Cardiac muscle cell (in vitro differentiated cells and primary cell): ENCODE results near the gene GOLGA6D. TPM values are rescaled to one million over a fixed set of nuclear protein-coding genes. Genes with fewer than 3 reads are reported as not detected.
"Not testable (repeated sequence)": the region's sequence is repeated elsewhere in the genome, so short reads cannot be mapped to it uniquely, and the experiment has no call there.

Source experiments
- DNase-seq, 2 donors: peaks; one replicate each; pipeline versions ENCODE4 v3.0.0 to v3.0.0-alpha.2; 2010 to 2017; ENCODE audit warnings: low read depth in 1 of 2, low spot score in 1 of 2
- H3K27ac ChIP-seq: fragments of 200-600 bp; sonication (generic); 2 replicates; pipeline ENCODE4 v1.5.1; 2016
- H3K27me3 ChIP-seq: fragments of 200-600 bp; sonication (generic); 2 replicates; pipeline ENCODE4 v1.6.0; 2016; ENCODE audit warnings: control low read depth
- H3K36me3 ChIP-seq: fragments of 200-600 bp; sonication (generic); 2 replicates; pipeline ENCODE4 v1.5.1; 2016; ENCODE audit warnings: control low read depth
- H3K4me1 ChIP-seq: fragments of 200-600 bp; sonication (generic); 2 replicates; pipeline ENCODE4 v1.8.1; 2017; ENCODE audit warnings: low read depth, mild to moderate bottlenecking, mixed run types
- H3K4me3 ChIP-seq: fragments of 200-600 bp; sonication (generic); 2 replicates; pipeline ENCODE4 v1.5.1; 2016; ENCODE audit warnings: mild to moderate bottlenecking
- H3K9me3 ChIP-seq: fragments of 200-600 bp; sonication (generic); 2 replicates; pipeline ENCODE4 v1.5.1; 2017; ENCODE audit warnings: low read depth, mild to moderate bottlenecking, control low read depth
- polyA plus RNA-seq: library from polyadenylated mRNA; unstranded; fragments of >200 nt; fragmentation: Nextera tagmentation; extraction: Ambion mirVana; gene quantifications from 2 replicates; pipeline ENCODE4 v1.2.1, GENCODE V29; 2016
- total RNA-seq: library from RNA; depleted of rRNA; stranded (reverse); fragments of >200 nt; gene quantifications from 2 replicates; pipeline ENCODE4 v1.2.3, GENCODE V29; 2016
- TF ChIP-seq, protein P1 (sequence below): IDR thresholded peaks from 2 replicates; pipeline ENCODE4 v1.5.1; 2012; ENCODE audit warnings: low read depth, mild to moderate bottlenecking, low read length

GOLGA6D gene
- total and polyA plus RNA-seq, 2 experiments from 2014 or later: 0.06 TPM; not detected in 1

DNA sequence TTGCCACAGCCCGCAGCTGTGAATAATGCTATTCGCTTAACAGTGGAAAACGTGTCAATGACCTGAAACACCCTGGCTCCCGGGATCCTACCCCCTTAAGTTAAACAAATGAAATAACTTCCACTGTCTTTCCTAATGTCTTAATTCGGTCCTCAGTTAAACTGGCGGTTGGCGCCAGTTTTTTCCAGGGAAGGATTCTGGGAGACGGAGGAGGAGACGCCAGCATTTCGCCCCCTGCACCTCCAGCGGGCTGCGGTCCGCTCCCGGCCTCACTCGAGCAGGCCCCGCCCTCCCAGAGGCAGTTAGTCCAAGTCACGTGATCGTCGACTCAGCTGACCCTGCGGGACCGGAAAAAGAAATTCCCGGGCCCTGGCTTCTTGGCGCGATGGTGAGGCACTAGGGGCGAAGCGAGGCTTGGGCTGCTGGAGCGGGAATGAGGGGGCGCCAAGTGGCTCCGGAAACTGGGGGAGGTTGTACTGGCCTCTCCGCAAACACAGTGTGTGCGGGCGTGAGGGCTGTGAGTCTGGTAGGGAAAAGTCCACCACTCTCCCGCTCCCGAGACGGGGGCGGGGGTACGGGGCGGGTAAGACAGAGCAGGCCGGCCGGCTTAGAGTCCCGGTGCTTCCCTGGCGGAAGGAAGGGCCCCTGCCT, 53.2 kb downstream of the GOLGA6D start, which contains the start of gene COMMD4:
COMMD4 (plus strand) TSS at position 359 of the 651 bp plus-strand sequence; CDS start at position 386, 27 bp downstream.
- Histone ChIP-seq H3K36me3 (no peaks in the 10 kb centered on the region), H3K9me3 (no peaks in the 10 kb centered on the region), H3K4me3 (peak within 1 kb of the TSS; percentile 88), H3K27me3 (no peaks in the 10 kb centered on the region), H3K27ac (peak within 1 kb of the TSS; percentile 49), H3K4me1 (no peaks in the 10 kb centered on the region)
- TF ChIP-seq, protein P1, sequence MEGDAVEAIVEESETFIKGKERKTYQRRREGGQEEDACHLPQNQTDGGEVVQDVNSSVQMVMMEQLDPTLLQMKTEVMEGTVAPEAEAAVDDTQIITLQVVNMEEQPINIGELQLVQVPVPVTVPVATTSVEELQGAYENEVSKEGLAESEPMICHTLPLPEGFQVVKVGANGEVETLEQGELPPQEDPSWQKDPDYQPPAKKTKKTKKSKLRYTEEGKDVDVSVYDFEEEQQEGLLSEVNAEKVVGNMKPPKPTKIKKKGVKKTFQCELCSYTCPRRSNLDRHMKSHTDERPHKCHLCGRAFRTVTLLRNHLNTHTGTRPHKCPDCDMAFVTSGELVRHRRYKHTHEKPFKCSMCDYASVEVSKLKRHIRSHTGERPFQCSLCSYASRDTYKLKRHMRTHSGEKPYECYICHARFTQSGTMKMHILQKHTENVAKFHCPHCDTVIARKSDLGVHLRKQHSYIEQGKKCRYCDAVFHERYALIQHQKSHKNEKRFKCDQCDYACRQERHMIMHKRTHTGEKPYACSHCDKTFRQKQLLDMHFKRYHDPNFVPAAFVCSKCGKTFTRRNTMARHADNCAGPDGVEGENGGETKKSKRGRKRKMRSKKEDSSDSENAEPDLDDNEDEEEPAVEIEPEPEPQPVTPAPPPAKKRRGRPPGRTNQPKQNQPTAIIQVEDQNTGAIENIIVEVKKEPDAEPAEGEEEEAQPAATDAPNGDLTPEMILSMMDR: no peak
- DNase-seq: peak; percentile 96 to 97

DNA sequence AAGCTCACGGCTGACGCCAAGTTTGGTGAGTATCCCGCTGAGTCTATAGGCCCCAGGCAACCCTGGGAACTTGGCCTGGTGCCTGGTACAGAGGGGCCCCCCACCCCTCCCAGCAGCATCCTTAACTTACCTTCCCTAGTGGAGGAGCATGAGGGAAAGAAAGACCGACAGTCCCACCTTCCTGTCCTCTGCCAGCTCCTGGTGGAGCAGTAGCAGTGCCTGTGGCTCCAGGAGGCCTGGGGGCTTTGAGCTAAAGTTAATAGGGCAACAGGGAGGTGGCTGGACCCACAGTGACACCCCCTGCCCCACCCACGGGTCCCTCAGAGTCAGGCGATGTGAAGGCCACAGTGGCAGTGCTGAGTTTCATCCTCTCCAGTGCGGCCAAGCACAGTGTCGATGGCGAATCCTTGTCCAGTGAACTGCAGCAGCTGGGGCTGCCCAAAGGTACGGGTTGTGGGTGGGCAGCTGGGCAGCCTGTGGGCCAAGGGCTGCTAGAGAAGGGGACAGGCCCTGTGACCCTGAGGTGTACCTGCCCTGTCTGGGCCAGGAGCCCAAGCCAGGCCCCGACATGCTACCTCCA, 56.1 kb downstream of the GOLGA6D start:
- Histone ChIP-seq H3K4me1 (no peaks in the 10 kb centered on the region), H3K27ac (no peak overlapping the region), H3K4me3 (no peak overlapping the region), H3K9me3 (no peaks in the 10 kb centered on the region), H3K36me3 (no peaks in the 10 kb centered on the region), H3K27me3 (no peaks in the 10 kb centered on the region)
- TF ChIP-seq, protein P1: no peak
- DNase-seq: no peak

DNA sequence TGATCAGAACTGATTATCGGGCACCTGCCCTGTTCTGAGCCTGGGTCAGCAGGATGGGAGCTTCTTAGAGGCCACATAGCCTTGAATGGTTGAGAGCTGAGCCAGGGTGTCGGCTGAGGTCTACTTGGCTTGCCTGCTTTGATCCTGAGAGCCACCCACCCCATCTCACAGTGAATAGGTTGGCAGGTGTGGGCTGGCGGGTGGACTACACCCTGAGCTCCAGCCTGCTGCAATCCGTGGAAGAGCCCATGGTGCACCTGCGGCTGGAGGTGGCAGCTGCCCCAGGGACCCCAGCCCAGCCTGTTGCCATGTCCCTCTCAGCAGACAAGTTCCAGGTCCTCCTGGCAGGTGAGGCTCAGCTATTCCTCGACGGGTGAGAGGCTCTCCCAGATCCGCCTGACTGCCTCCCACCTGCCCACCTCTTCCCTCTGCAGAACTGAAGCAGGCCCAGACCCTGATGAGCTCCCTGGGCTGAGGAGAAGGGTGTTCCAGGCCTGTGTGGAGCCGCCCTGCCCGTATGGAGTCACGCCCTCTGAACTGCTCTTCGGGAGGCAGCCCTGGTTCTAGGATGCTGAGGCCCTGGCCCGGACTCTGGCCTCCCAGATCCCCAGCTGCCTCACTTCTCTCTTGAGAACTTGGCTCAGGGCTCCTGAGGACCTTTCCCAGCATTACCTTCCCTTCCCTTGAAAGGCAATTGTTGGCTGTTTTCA, 57.1 kb downstream of the GOLGA6D start:
- Histone ChIP-seq H3K4me3 (no peak overlapping the region), H3K9me3 (no peaks in the 10 kb centered on the region), H3K27me3 (no peaks in the 10 kb centered on the region), H3K27ac (no peak overlapping the region), H3K4me1 (no peaks in the 10 kb centered on the region), H3K36me3 (no peaks in the 10 kb centered on the region)
- no peak for DNase-seq
- TF ChIP-seq, protein P1: no peak

DNA sequence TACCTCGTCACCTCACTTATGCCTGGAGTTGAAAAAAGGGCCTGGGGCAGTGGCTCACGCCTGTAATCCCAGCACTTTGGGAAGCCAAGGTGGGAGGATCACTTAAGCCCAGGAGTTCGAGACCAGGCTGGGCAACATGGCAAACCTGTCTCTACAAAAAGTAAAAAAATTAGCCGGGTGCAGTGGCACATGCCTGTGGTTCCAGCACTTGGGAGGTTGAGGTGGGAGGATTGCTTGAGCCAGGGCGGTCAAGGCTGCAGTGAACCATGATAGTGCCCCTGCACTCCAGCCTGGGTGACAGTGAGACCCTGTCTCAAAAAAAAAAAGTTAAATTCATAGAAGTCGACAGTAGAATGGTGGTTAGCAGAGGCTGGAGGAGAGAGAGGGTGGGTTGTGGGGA, 59.6 kb downstream of the GOLGA6D start:
- TF ChIP-seq, protein P1: no peak
- Histone ChIP-seq H3K9me3 (no peaks in the 10 kb centered on the region), H3K27me3 (no peaks in the 10 kb centered on the region), H3K36me3 (no peaks in the 10 kb centered on the region), H3K4me1 (no peaks in the 10 kb centered on the region), H3K27ac (no peak overlapping the region), H3K4me3 (no peak overlapping the region)
- no peak for DNase-seq

DNA sequence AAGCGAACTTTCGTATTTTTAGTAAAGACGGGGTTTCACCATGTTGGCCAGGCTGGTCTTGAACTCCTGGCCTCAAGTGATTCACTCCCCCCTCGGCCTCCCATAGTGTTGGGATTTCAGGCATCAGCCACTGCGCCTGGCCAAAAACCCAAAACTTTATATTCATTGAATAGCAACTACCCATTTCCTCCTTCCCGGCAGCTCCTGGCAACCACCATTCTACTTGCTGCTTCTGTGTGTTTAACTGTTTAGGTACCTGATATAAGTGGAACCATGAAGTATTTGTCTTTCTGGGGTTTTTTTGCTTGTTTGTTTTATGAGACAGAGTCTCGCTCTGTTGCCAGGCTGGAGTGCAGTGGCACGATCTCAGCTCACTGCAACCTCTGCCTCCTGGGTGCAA, 61.3 kb downstream of the GOLGA6D start:
- not testable (repeated sequence) for H3K27me3 ChIP-seq, H3K27ac ChIP-seq, H3K9me3 ChIP-seq, H3K4me1 ChIP-seq, H3K36me3 ChIP-seq, H3K4me3 ChIP-seq
- DNase-seq: peak in 1 of 2 donors; percentile 38

Other genes with a start within 250 kb of the GOLGA6D start
- 28.9 and 35.1 TPM in 2 replicates for gene C15orf39, start 81.0 kb upstream of the GOLGA6D start, total RNA-seq
- 8.6 and 12.8 TPM in 2 replicates for gene C15orf39, start 81.0 kb upstream of the GOLGA6D start, polyA plus RNA-seq
- gene GOLGA6C, start 24.5 kb upstream of the GOLGA6D start, total RNA-seq: 0.07 and 0.09 TPM in 2 replicates
- not detected in 2 replicates for gene GOLGA6C, start 24.5 kb upstream of the GOLGA6D start, polyA plus RNA-seq
- 66.3 and 94.3 TPM in 2 replicates for gene COMMD4, start 53.2 kb downstream of the GOLGA6D start, total RNA-seq
- gene COMMD4, start 53.2 kb downstream of the GOLGA6D start, polyA plus RNA-seq: 62.2 and 98.8 TPM in 2 replicates
- gene NEIL1, start 64.2 kb downstream of the GOLGA6D start, total RNA-seq: 35.7 and 71.2 TPM in 2 replicates
- 42.2 and 70.6 TPM in 2 replicates for gene NEIL1, start 64.2 kb downstream of the GOLGA6D start, polyA plus RNA-seq
- gene MAN2C1, start 85.8 kb downstream of the GOLGA6D start, total RNA-seq: 114 and 244 TPM in 2 replicates
- 157 and 169 TPM in 2 replicates for gene MAN2C1, start 85.8 kb downstream of the GOLGA6D start, polyA plus RNA-seq
- 32.8 and 41.1 TPM in 2 replicates for gene SIN3A, start 168.9 kb downstream of the GOLGA6D start, total RNA-seq
- gene SIN3A, start 168.9 kb downstream of the GOLGA6D start, polyA plus RNA-seq: 19.2 and 28.4 TPM in 2 replicates